ENCODE data around the gene ADPRHL1.

The ADPRHL1 gene

GRCh38 chr13:113425941-113426590 is 27.2 kb downstream of the ADPRHL1 start:
- no peak overlapping the region for H3K4me2 ChIP-seq (ENCODE audit: low read length)
- no peaks in the 10 kb centered on the region for H3K9me2 ChIP-seq (ENCODE audit: low read depth, low read length)

GRCh38 chr13:113423520-113424163 is 29.6 kb downstream of the ADPRHL1 start:
- peaks cover 17% of the 10 kb centered on the region for H3K4me1 ChIP-seq (ENCODE audit: insufficient read depth, low read length, severe bottlenecking)
- H3K36me3 ChIP-seq (ENCODE audit: insufficient read depth, low read length), result no peaks in the 10 kb centered on the region
- H3K9me3 ChIP-seq (ENCODE audit: low read length), result no peaks in the 10 kb centered on the region
- H4K20me1 ChIP-seq (ENCODE audit: insufficient read depth, low read length), result no peaks in the 10 kb centered on the region
- no peak overlapping the region for H3K4me3 ChIP-seq (ENCODE audit: low read depth, low read length, poor library complexity, severe bottlenecking)
- TF ChIP-seq EZH2 (IDR thresholded peaks at IDR 0.05; ENCODE audit: borderline replicate concordance, low read length) (no peak), CTCF (IDR thresholded peaks at IDR 0.05; ENCODE audit: low read length) (no peak)
- H3F3A ChIP-seq (ENCODE audit: insufficient read depth, low read length), result no peaks in the 10 kb centered on the region
- H3K9me2 ChIP-seq (ENCODE audit: low read depth, low read length), result no peaks in the 10 kb centered on the region
- H2AFZ ChIP-seq (ENCODE audit: low read length), result no peak overlapping the region
- H3K9ac ChIP-seq (ENCODE audit: low read length), result no peak overlapping the region
- H3K27ac ChIP-seq (ENCODE audit: low read depth, low read length, poor library complexity, severe bottlenecking), result no peak overlapping the region
- no peaks in the 10 kb centered on the region for H3K27me3 ChIP-seq (ENCODE audit: insufficient read depth, low read length)
- H3K79me2 ChIP-seq (ENCODE audit: insufficient read depth, low read length), result no peaks in the 10 kb centered on the region
- H3K4me2 ChIP-seq (ENCODE audit: low read length), result no peak overlapping the region

More at GRCh38 chr13:113425941-113426590, 27.2 kb downstream of the ADPRHL1 start:
- no peak for TF ChIP-seq EZH2 (IDR thresholded peaks at IDR 0.05; ENCODE audit: borderline replicate concordance, low read length)
- no peak for TF ChIP-seq CTCF (IDR thresholded peaks at IDR 0.05; ENCODE audit: low read length)
- Histone ChIP-seq H3K9ac (ENCODE audit: low read length) (no peak overlapping the region), H2AFZ (ENCODE audit: low read length) (no peak overlapping the region), H3K9me3 (ENCODE audit: low read length) (no peaks in the 10 kb centered on the region), H3K27me3 (ENCODE audit: insufficient read depth, low read length) (no peaks in the 10 kb centered on the region), H3K36me3 (ENCODE audit: insufficient read depth, low read length) (no peaks in the 10 kb centered on the region), H3K4me3 (ENCODE audit: low read depth, low read length, poor library complexity, severe bottlenecking) (no peak overlapping the region), H3K27ac (ENCODE audit: low read depth, low read length, poor library complexity, severe bottlenecking) (no peak overlapping the region), H3F3A (ENCODE audit: insufficient read depth, low read length) (no peaks in the 10 kb centered on the region), H3K4me1 (ENCODE audit: insufficient read depth, low read length, severe bottlenecking) (peaks cover 17% of the 10 kb centered on the region), H3K79me2 (ENCODE audit: insufficient read depth, low read length) (no peaks in the 10 kb centered on the region), H4K20me1 (ENCODE audit: insufficient read depth, low read length) (no peaks in the 10 kb centered on the region)

- Histone ChIP-seq H3K9me2 (ENCODE audit: low read depth, low read length) (no peaks in the 10 kb centered on the region), H3K79me2 (ENCODE audit: insufficient read depth, low read length) (no peaks in the 10 kb centered on the region), H3K4me2 (ENCODE audit: low read length) (no peak overlapping the region), H4K20me1 (ENCODE audit: insufficient read depth, low read length) (no peaks in the 10 kb centered on the region), H2AFZ (ENCODE audit: low read length) (no peak overlapping the region), H3K4me1 (ENCODE audit: insufficient read depth, low read length, severe bottlenecking) (peaks cover 20% of the 10 kb centered on the region), H3K27ac (ENCODE audit: low read depth, low read length, poor library complexity, severe bottlenecking) (no peak overlapping the region), H3F3A (ENCODE audit: insufficient read depth, low read length) (no peaks in the 10 kb centered on the region), H3K27me3 (ENCODE audit: insufficient read depth, low read length) (no peaks in the 10 kb centered on the region), H3K9me3 (ENCODE audit: low read length) (no peaks in the 10 kb centered on the region), H3K9ac (ENCODE audit: low read length) (no peak overlapping the region), H3K36me3 (ENCODE audit: insufficient read depth, low read length) (no peaks in the 10 kb centered on the region), H3K4me3 (ENCODE audit: low read depth, low read length, poor library complexity, severe bottlenecking) (no peak overlapping the region)
- TF ChIP-seq EZH2 (IDR thresholded peaks at IDR 0.05; ENCODE audit: borderline replicate concordance, low read length) (no peak), CTCF (IDR thresholded peaks at IDR 0.05; ENCODE audit: low read length) (no peak)
Observed at GRCh38 chr13:113422807-113423519, 30.3 kb downstream of the ADPRHL1 start.
